HepG2 (cell line): ENCODE measurements around the gene NYAP1. TPM values are rescaled to one million over a fixed set of nuclear protein-coding genes. Genes with fewer than 3 reads are reported as not detected.

Source experiments
- AKAP8 ChIP-seq: sonication (generic); formaldehyde crosslinking; IDR thresholded peaks from 2 replicates; pipeline ENCODE4 v1.5.1; 2020; ENCODE audit warnings: mild to moderate bottlenecking, missing genetic modification reagents
- BRCA1 ChIP-seq: sonication (generic); formaldehyde crosslinking; IDR thresholded peaks from 2 replicates; pipeline ENCODE4 v1.4.0; 2020; ENCODE audit warnings: missing genetic modification reagents
- CENPT ChIP-seq: sonication (generic); formaldehyde crosslinking; IDR thresholded peaks from 2 replicates; pipeline ENCODE4 v1.8.0; 2022; ENCODE audit warnings: low read depth, mild to moderate bottlenecking, moderate library complexity, missing genetic modification reagents
- ELF4 ChIP-seq: sonication (generic); formaldehyde crosslinking; IDR thresholded peaks from 2 replicates; pipeline ENCODE4 v1.5.0; 2020; ENCODE audit warnings: missing genetic modification reagents, mild to moderate bottlenecking, moderate library complexity, borderline replicate concordance
- HMG20A ChIP-seq: IDR thresholded peaks from 2 replicates; pipeline ENCODE4 v1.6.1; 2016; ENCODE audit warnings: borderline replicate concordance
- IRF2 ChIP-seq: IDR thresholded peaks from 2 replicates; pipeline ENCODE4 v1.6.1; 2018; ENCODE audit warnings: missing genetic modification reagents, missing compliant biosample characterization
- LRRFIP1 ChIP-seq: sonication (generic); formaldehyde crosslinking; conservative IDR thresholded peaks from 2 replicates; pipeline ENCODE4 v1.4.0; 2020; ENCODE audit warnings: missing genetic modification reagents
- MAFG ChIP-seq: sonication (generic); formaldehyde crosslinking; IDR thresholded peaks from 2 replicates; pipeline ENCODE4 v1.5.1; 2020; ENCODE audit warnings: mild to moderate bottlenecking, missing genetic modification reagents
- MEF2D ChIP-seq: sonication (generic); formaldehyde crosslinking; IDR thresholded peaks from 2 replicates; pipeline ENCODE4 v1.5.1; 2020; ENCODE audit warnings: mild to moderate bottlenecking, missing genetic modification reagents
- MLX ChIP-seq: IDR thresholded peaks from 2 replicates; pipeline ENCODE4 v1.6.1; 2016
- MTF2 ChIP-seq: sonication (generic); formaldehyde crosslinking; IDR thresholded peaks from 2 replicates; pipeline ENCODE4 v1.5.0; 2020; ENCODE audit warnings: missing genetic modification reagents, borderline replicate concordance
- NBN ChIP-seq: fragments of 450-650 bp; conservative IDR thresholded peaks from 2 replicates; pipeline ENCODE4 v1.6.1; 2017
- NFKB2 ChIP-seq: sonication (generic); formaldehyde crosslinking; IDR thresholded peaks from 2 replicates; pipeline ENCODE4 v1.4.0; 2020; ENCODE audit warnings: missing genetic modification reagents, borderline replicate concordance
- PTBP1 ChIP-seq: fragments of 200-400 bp; formaldehyde crosslinking; IDR thresholded peaks from 2 replicates; pipeline ENCODE4 v1.6.1; 2018; ENCODE audit warnings: low read length, low read depth; ENCODE audit not compliant: poor library complexity, severe bottlenecking
- RNF219 ChIP-seq: sonication (generic); formaldehyde crosslinking; IDR thresholded peaks from 2 replicates; pipeline ENCODE4 v1.5.0; 2020; ENCODE audit warnings: mild to moderate bottlenecking, missing genetic modification reagents
- SMAD9 ChIP-seq: sonication (generic); formaldehyde crosslinking; IDR thresholded peaks from 2 replicates; pipeline ENCODE4 v1.5.1; 2020; ENCODE audit warnings: mild to moderate bottlenecking, missing genetic modification reagents
- TRIM24 ChIP-seq: sonication (generic); formaldehyde crosslinking; IDR thresholded peaks from 2 replicates; pipeline ENCODE4 v1.8.0; 2022; ENCODE audit warnings: mild to moderate bottlenecking, missing genetic modification reagents
- ZBTB8A ChIP-seq: sonication (generic); formaldehyde crosslinking; IDR thresholded peaks from 2 replicates; pipeline ENCODE4 v1.4.0; 2020; ENCODE audit warnings: mild to moderate bottlenecking, low read depth, missing genetic modification reagents, borderline replicate concordance
- ZFP36 ChIP-seq: fragments of 150-350 bp; IDR thresholded peaks from 2 replicates; pipeline ENCODE4 v1.6.1; 2018; ENCODE audit warnings: borderline replicate concordance, low read length, low read depth; ENCODE audit not compliant: partially characterized antibody
- ZNF580 ChIP-seq: IDR thresholded peaks from 2 replicates; pipeline ENCODE4 v1.6.1; 2016; ENCODE audit warnings: low read depth, borderline replicate concordance
- ZNF629 ChIP-seq: sonication (generic); formaldehyde crosslinking; conservative IDR thresholded peaks from 2 replicates; pipeline ENCODE4 v1.5.0; 2020; ENCODE audit warnings: missing genetic modification reagents
- ZNF781 ChIP-seq: sonication (generic); formaldehyde crosslinking; IDR thresholded peaks from 2 replicates; pipeline ENCODE4 v1.5.1; 2020; ENCODE audit warnings: borderline replicate concordance, mild to moderate bottlenecking, missing genetic modification reagents; ENCODE audit errors: not compliant biosample characterization
- polyA plus RNA-seq, 8 experiments: library from polyadenylated mRNA; depleted of rRNA in 3 of 8; stranded (reverse) in 7 of 8; unstranded in 1 of 8; fragments of >200 nt; fragmentation: Illumina TruSeq in 4 of 8; extraction: Trizol in 4 of 8; gene quantifications; 2 replicates each; pipeline versions ENCODE4 v1.2.1 to v1.2.3, GENCODE V29; 2011 to 2016; ENCODE audit warnings: low read depth in 4 of 8, missing spikeins in 1 of 8, mixed read lengths in 1 of 8; ENCODE audit not compliant: insufficient read depth in 1 of 8
- total RNA-seq, 5 experiments: library from RNA; depleted of rRNA; stranded (reverse); fragments of >200 nt; fragmentation: Illumina TruSeq; extraction: Trizol; gene quantifications; 2 replicates each; pipeline ENCODE4 v1.2.3, GENCODE V29; 2016; ENCODE audit warnings: low read depth in 1 of 5
- TF ChIP-seq, protein P1 (sequence below): sonication (generic); formaldehyde crosslinking; IDR thresholded peaks from 2 replicates; pipeline ENCODE4 v1.8.0; 2022; ENCODE audit warnings: missing genetic modification reagents, low read depth, mild to moderate bottlenecking, borderline replicate concordance
- TF ChIP-seq, protein P2 (sequence below): sonication (generic); formaldehyde crosslinking; IDR thresholded peaks from 2 replicates; pipeline ENCODE4 v1.4.0; 2020; ENCODE audit warnings: mild to moderate bottlenecking, missing genetic modification reagents

NYAP1 gene
- total and polyA plus RNA-seq, 2 of the 13 experiments (the other 11 are each of a cell fraction or from before 2014, with no cell fraction given) = 0.15 to 0.46 TPM

GRCh38 chr7:100538654-100539435 lies 55.1 kb downstream of the NYAP1 start, which contains the start of gene AGFG2 (continued):
- TF ChIP-seq MAFG (CRISPR knock-in tag) (no peak), NBN (no peak), NFKB2 (CRISPR knock-in tag) (peak; percentile 85), BRCA1 (CRISPR knock-in tag) (no peak), MTF2 (CRISPR knock-in tag) (no peak), IRF2 (no peak), RNF219 (CRISPR knock-in tag) (no peak), MEF2D (peak; percentile 57; the same call in 1 of the 2 replicates), AKAP8 (CRISPR knock-in tag) (no peak; the same call in 1 of the 2 replicates), MLX (CRISPR knock-in tag) (no peak), ZNF629 (CRISPR knock-in tag) (no peak), ZNF580 (peak; percentile 67; the same call in 1 of the 2 replicates), TRIM24 (CRISPR knock-in tag) (no peak), HMG20A (CRISPR knock-in tag) (no peak), LRRFIP1 (CRISPR knock-in tag) (no peak), CENPT (CRISPR knock-in tag) (no peak), ZBTB8A (CRISPR knock-in tag) (no peak; the same call in 1 of the 2 replicates), SMAD9 (CRISPR knock-in tag) (no peak), PTBP1 (no peak), ZNF781 (no peak), ZFP36 (no peak), ELF4 (no peak)
- TF ChIP-seq, protein P1, sequence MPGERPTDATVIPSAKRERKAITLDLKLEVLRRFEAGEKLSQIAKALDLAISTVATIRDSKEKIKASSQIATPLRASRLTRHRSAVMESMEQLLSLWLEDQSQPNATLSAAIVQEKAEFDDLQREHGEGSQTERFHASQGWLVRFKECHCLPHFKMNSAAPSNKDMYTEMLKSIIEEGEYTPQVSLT (CRISPR knock-in tag) = no peak
- TF ChIP-seq, protein P2, sequence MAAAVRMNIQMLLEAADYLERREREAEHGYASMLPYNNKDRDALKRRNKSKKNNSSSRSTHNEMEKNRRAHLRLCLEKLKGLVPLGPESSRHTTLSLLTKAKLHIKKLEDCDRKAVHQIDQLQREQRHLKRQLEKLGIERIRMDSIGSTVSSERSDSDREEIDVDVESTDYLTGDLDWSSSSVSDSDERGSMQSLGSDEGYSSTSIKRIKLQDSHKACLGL = peak; percentile 87
